HepG2 (cell line): ENCODE measurements around the gene ABCC8. TPM values are rescaled to one million over a fixed set of nuclear protein-coding genes. Genes with fewer than 3 reads are reported as not detected.

ENCODE experiments used
- AKAP8 ChIP-seq: sonication (generic); formaldehyde crosslinking; IDR thresholded peaks from 2 replicates; pipeline ENCODE4 v1.5.1; 2020; ENCODE audit warnings: mild to moderate bottlenecking, missing genetic modification reagents
- ATF1 ChIP-seq: IDR thresholded peaks from 2 replicates; pipeline ENCODE4 v1.6.1; 2016; ENCODE audit warnings: mild to moderate bottlenecking, control low read depth
- DMAP1 ChIP-seq: IDR thresholded peaks from 2 replicates; pipeline ENCODE4 v1.6.1; 2016
- DR1 ChIP-seq: sonication (generic); formaldehyde crosslinking; IDR thresholded peaks from 2 replicates; pipeline ENCODE4 v1.8.0; 2021; ENCODE audit warnings: mild to moderate bottlenecking, missing genetic modification reagents, inconsistent platforms
- EZH2 ChIP-seq: conservative IDR thresholded peaks from 2 replicates; pipeline ENCODE4 v1.6.1; 2012; ENCODE audit warnings: mild to moderate bottlenecking, low read depth, low read length, moderate library complexity
- FLYWCH1 ChIP-seq: sonication (generic); formaldehyde crosslinking; IDR thresholded peaks from 2 replicates; pipeline ENCODE4 v1.8.1; 2023; ENCODE audit warnings: mild to moderate bottlenecking, missing genetic modification reagents
- FOXM1 ChIP-seq: sonication (generic); formaldehyde crosslinking; IDR thresholded peaks from 2 replicates; pipeline ENCODE4 v1.5.0; 2020; ENCODE audit warnings: missing genetic modification reagents
- GPN1 ChIP-seq: sonication (generic); formaldehyde crosslinking; IDR thresholded peaks from 2 replicates; pipeline ENCODE4 v1.5.1; 2020; ENCODE audit warnings: missing genetic modification reagents, borderline replicate concordance
- GTF3A ChIP-seq: sonication (generic); formaldehyde crosslinking; conservative IDR thresholded peaks from 2 replicates; pipeline ENCODE4 v1.4.0; 2020; ENCODE audit warnings: mild to moderate bottlenecking, missing genetic modification reagents
- NR1H2 ChIP-seq: sonication (generic); formaldehyde crosslinking; IDR thresholded peaks from 2 replicates; pipeline ENCODE4 v1.8.1; 2022; ENCODE audit warnings: low read depth, missing genetic modification reagents, borderline replicate concordance
- NR2C2 ChIP-seq: sonication (generic); formaldehyde crosslinking; IDR thresholded peaks from 2 replicates; pipeline ENCODE4 v1.4.0; 2020; ENCODE audit warnings: missing genetic modification reagents, mild to moderate bottlenecking, moderate library complexity, borderline replicate concordance
- RARA ChIP-seq: IDR thresholded peaks from 2 replicates; pipeline ENCODE4 v1.6.1; 2016; ENCODE audit warnings: missing genetic modification reagents, missing compliant biosample characterization
- SAP130 ChIP-seq: IDR thresholded peaks from 2 replicates; pipeline ENCODE4 v1.6.1; 2016; ENCODE audit warnings: low read depth
- SATB2 ChIP-seq: sonication (generic); formaldehyde crosslinking; IDR thresholded peaks from 2 replicates; pipeline ENCODE4 v1.5.0; 2020; ENCODE audit warnings: missing genetic modification reagents
- SETDB1 ChIP-seq: sonication (generic); formaldehyde crosslinking; IDR thresholded peaks from 2 replicates; pipeline ENCODE4 v1.5.1; 2020; ENCODE audit warnings: missing genetic modification reagents, mild to moderate bottlenecking, borderline replicate concordance
- SMAD3 ChIP-seq: sonication (generic); formaldehyde crosslinking; IDR thresholded peaks from 2 replicates; pipeline ENCODE4 v1.4.0; 2020; ENCODE audit warnings: missing genetic modification reagents
- XBP1 ChIP-seq: sonication (generic); formaldehyde crosslinking; IDR thresholded peaks from 2 replicates; pipeline ENCODE4 v1.5.0; 2020; ENCODE audit warnings: missing genetic modification reagents
- ZFP36L1 ChIP-seq: sonication (generic); formaldehyde crosslinking; IDR thresholded peaks from 2 replicates; pipeline ENCODE4 v1.8.0; 2022; ENCODE audit warnings: mild to moderate bottlenecking, missing genetic modification reagents, moderate library complexity
- ZKSCAN5 ChIP-seq: sonication (generic); formaldehyde crosslinking; IDR thresholded peaks from 2 replicates; pipeline ENCODE4 v1.5.1; 2020; ENCODE audit warnings: mild to moderate bottlenecking, missing genetic modification reagents
- ZNF10 ChIP-seq: sonication (generic); formaldehyde crosslinking; IDR thresholded peaks from 2 replicates; pipeline ENCODE4 v1.4.0; 2020; ENCODE audit warnings: mild to moderate bottlenecking, low read depth, missing genetic modification reagents, borderline replicate concordance
- ZNF44 ChIP-seq: sonication (generic); formaldehyde crosslinking; IDR thresholded peaks from 2 replicates; pipeline ENCODE4 v1.5.1; 2020; ENCODE audit warnings: mild to moderate bottlenecking, missing genetic modification reagents
- ZNF451 ChIP-seq: sonication (generic); formaldehyde crosslinking; IDR thresholded peaks from 2 replicates; pipeline ENCODE4 v1.5.0; 2020; ENCODE audit warnings: mild to moderate bottlenecking, missing genetic modification reagents
- ZNF510 ChIP-seq: sonication (generic); formaldehyde crosslinking; IDR thresholded peaks from 2 replicates; pipeline ENCODE4 v1.4.0; 2020; ENCODE audit warnings: low read depth, mild to moderate bottlenecking, missing genetic modification reagents
- ZNF562 ChIP-seq: sonication (generic); formaldehyde crosslinking; IDR thresholded peaks from 2 replicates; pipeline ENCODE4 v1.8.0; 2022; ENCODE audit warnings: missing genetic modification reagents, borderline replicate concordance
- ZNF564 ChIP-seq: sonication (generic); formaldehyde crosslinking; IDR thresholded peaks from 2 replicates; pipeline ENCODE4 v1.8.1; 2023; ENCODE audit warnings: mild to moderate bottlenecking, missing genetic modification reagents
- ZZZ3 ChIP-seq: sonication (generic); formaldehyde crosslinking; IDR thresholded peaks from 2 replicates; pipeline ENCODE4 v1.4.0; 2020; ENCODE audit warnings: missing genetic modification reagents, mild to moderate bottlenecking, borderline replicate concordance
- polyA plus RNA-seq, 8 experiments: library from polyadenylated mRNA; depleted of rRNA in 3 of 8; stranded (reverse) in 7 of 8; unstranded in 1 of 8; fragments of >200 nt; fragmentation: Illumina TruSeq in 4 of 8; extraction: Trizol in 4 of 8; gene quantifications; 2 replicates each; pipeline versions ENCODE4 v1.2.1 to v1.2.3, GENCODE V29; 2011 to 2016; ENCODE audit warnings: low read depth in 4 of 8, missing spikeins in 1 of 8, mixed read lengths in 1 of 8; ENCODE audit not compliant: insufficient read depth in 1 of 8
- total RNA-seq, 5 experiments: library from RNA; depleted of rRNA; stranded (reverse); fragments of >200 nt; fragmentation: Illumina TruSeq; extraction: Trizol; gene quantifications; 2 replicates each; pipeline ENCODE4 v1.2.3, GENCODE V29; 2016; ENCODE audit warnings: low read depth in 1 of 5
- TF ChIP-seq, protein P1 (sequence below): sonication (generic); formaldehyde crosslinking; IDR thresholded peaks from 2 replicates; pipeline ENCODE4 v1.5.0; 2020; ENCODE audit warnings: missing genetic modification reagents
- TF ChIP-seq, protein P2 (sequence below), 2 experiments: IDR thresholded peaks; 2 replicates each; pipeline ENCODE4 v1.6.1; 2011 to 2012; ENCODE audit warnings: low read length in 2 of 2, borderline replicate concordance in 1 of 2, low read depth in 1 of 2, mild to moderate bottlenecking in 1 of 2, moderate library complexity in 1 of 2

Gene ABCC8
- total and polyA plus RNA-seq, 2 of the 13 experiments (the other 11 are each of a cell fraction or from before 2014, with no cell fraction given), result not detected

DNA sequence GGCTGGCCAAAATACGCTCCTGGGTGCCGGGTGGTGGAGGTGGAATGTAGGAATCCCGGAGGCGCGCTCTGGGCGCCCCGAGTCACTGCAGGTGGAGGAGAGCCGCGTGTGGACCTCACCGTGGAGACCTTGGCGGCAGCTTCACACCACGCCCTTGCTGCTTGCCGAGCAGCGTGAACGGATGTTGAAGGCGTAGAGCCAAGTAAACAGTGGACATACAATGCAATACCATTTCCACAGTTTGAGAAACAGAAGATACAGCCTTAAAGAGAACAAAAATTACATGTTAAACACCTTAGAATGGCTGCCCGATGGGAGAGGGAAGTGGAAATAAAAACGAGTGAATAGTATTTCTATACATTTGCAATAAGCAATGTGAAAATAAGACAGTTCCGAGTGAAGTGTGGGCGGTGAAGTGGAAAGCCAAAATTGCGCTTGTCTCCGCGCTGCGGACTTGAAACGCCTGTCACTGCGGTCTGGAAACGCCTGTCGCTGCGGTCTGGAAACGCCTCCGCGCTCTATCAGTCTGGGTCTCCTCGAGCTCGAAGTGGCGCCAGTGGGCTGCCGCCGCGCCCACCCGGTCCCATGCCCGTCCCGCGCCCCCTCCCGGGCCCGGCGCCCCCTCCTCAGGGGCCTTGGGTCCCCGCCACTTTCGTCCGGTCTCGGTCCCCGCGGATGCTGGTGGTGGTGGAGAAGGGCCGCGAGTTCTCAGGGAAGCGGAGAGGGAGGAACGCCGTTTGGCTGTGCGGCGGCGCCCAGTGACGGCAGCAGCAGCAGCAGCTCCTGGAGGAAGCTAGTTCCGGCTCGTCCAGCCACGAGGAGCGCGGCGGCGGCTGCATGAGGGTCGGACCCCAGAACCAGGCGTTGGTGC is 123.5 kb downstream of the ABCC8 start (continued):
- TF ChIP-seq SAP130 (CRISPR knock-in tag) (peak; percentile 90), SETDB1 (no peak), ZZZ3 (no peak; the same call in 1 of the 2 replicates), NR1H2 (CRISPR knock-in tag) (0 out of 2 replicates have a peak, but pooled peaks have one; percentile 62), ZKSCAN5 (CRISPR knock-in tag) (no peak), ZNF44 (CRISPR knock-in tag) (0 out of 2 replicates have a peak, but pooled peaks have one; percentile 37), GTF3A (no peak; the same call in none of the 2 replicates), EZH2 (no peak), ATF1 (CRISPR knock-in tag) (no peak), SATB2 (CRISPR knock-in tag) (peak; percentile 79; the same call in 1 of the 2 replicates), GPN1 (CRISPR knock-in tag) (no peak), FOXM1 (CRISPR knock-in tag) (no peak), SMAD3 (CRISPR knock-in tag) (no peak; the same call in 1 of the 2 replicates), ZNF10 (CRISPR knock-in tag) (no peak), ZNF564 (CRISPR knock-in tag) (peak; percentile 88), ZNF451 (peak; percentile 48; the same call in 1 of the 2 replicates), ZFP36L1 (CRISPR knock-in tag) (peak; percentile 87), ZNF562 (CRISPR knock-in tag) (no peak), RARA (CRISPR knock-in tag) (peak; percentile 30; the same call in 1 of the 2 replicates), NR2C2 (CRISPR knock-in tag) (peak; percentile 47; the same call in 1 of the 2 replicates), AKAP8 (CRISPR knock-in tag) (peak; percentile 43; the same call in 1 of the 2 replicates), FLYWCH1 (CRISPR knock-in tag) (peak; percentile 96), XBP1 (CRISPR knock-in tag) (no peak), ZNF510 (CRISPR knock-in tag) (0 out of 2 replicates have a peak, but pooled peaks have one; percentile 5), DMAP1 (CRISPR knock-in tag) (peak; percentile 77; the same call in 1 of the 2 replicates), DR1 (CRISPR knock-in tag) (no peak; the same call in 1 of the 2 replicates)
- TF ChIP-seq, protein P1, sequence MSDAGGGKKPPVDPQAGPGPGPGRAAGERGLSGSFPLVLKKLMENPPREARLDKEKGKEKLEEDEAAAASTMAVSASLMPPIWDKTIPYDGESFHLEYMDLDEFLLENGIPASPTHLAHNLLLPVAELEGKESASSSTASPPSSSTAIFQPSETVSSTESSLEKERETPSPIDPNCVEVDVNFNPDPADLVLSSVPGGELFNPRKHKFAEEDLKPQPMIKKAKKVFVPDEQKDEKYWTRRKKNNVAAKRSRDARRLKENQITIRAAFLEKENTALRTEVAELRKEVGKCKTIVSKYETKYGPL (CRISPR knock-in tag), result no peak
- TF ChIP-seq, protein P2, sequence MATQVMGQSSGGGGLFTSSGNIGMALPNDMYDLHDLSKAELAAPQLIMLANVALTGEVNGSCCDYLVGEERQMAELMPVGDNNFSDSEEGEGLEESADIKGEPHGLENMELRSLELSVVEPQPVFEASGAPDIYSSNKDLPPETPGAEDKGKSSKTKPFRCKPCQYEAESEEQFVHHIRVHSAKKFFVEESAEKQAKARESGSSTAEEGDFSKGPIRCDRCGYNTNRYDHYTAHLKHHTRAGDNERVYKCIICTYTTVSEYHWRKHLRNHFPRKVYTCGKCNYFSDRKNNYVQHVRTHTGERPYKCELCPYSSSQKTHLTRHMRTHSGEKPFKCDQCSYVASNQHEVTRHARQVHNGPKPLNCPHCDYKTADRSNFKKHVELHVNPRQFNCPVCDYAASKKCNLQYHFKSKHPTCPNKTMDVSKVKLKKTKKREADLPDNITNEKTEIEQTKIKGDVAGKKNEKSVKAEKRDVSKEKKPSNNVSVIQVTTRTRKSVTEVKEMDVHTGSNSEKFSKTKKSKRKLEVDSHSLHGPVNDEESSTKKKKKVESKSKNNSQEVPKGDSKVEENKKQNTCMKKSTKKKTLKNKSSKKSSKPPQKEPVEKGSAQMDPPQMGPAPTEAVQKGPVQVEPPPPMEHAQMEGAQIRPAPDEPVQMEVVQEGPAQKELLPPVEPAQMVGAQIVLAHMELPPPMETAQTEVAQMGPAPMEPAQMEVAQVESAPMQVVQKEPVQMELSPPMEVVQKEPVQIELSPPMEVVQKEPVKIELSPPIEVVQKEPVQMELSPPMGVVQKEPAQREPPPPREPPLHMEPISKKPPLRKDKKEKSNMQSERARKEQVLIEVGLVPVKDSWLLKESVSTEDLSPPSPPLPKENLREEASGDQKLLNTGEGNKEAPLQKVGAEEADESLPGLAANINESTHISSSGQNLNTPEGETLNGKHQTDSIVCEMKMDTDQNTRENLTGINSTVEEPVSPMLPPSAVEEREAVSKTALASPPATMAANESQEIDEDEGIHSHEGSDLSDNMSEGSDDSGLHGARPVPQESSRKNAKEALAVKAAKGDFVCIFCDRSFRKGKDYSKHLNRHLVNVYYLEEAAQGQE (IDR thresholded peaks at IDR 0.05; ENCODE audit: borderline replicate concordance in 1 of 2, low read depth in 1 of 2, low read length in 2 of 2), result no peak
